Colon (tissue), 2 donors: Measurements from ENCODE around the gene CYP39A1.
"Not testable (repeated sequence)": the region's sequence is repeated elsewhere in the genome, so short reads cannot be mapped to it uniquely, and the experiment has no call there.

ENCODE experiments used
- FAIRE-seq: peaks from 2 replicates; lab custom pipeline; 2012; peaks lifted over from hg19 to GRCh38; lab: Jason Lieb, UNC
- donor health status: control.
- donor health status: control.

Gene CYP39A1

GRCh38 chr6:46648869-46649492 is 3.6 kb downstream of the CYP39A1 start:
- FAIRE-seq = no peak

GRCh38 chr6:46648108-46648507 is 4.5 kb downstream of the CYP39A1 start:
- FAIRE-seq = not testable (repeated sequence)

- no peak for FAIRE-seq
These were observed 7.4 kb downstream of the CYP39A1 start for GRCh38 chr6:46645265-46645664.

GRCh38 chr6:46642928-46643751 is 9.5 kb downstream of the CYP39A1 start:
- no peak for FAIRE-seq

GRCh38 chr6:46638650-46639049 is 14.0 kb downstream of the CYP39A1 start:
- no peak for FAIRE-seq

- FAIRE-seq = no peak
These were observed 14.7 kb downstream of the CYP39A1 start for GRCh38 chr6:46637933-46638332.

GRCh38 chr6:46637145-46637544 is 15.5 kb downstream of the CYP39A1 start:
- FAIRE-seq = no peak

- no peak for FAIRE-seq
These were observed 17.2 kb downstream of the CYP39A1 start for GRCh38 chr6:46635462-46635861.

GRCh38 chr6:46632053-46632452 is 20.6 kb downstream of the CYP39A1 start:
- FAIRE-seq = no peak

- no peak for FAIRE-seq
These were observed 22.9 kb downstream of the CYP39A1 start for GRCh38 chr6:46629691-46630090.

GRCh38 chr6:46628976-46629375 is 23.6 kb downstream of the CYP39A1 start:
- FAIRE-seq = no peak

GRCh38 chr6:46628498-46628897 is 24.1 kb downstream of the CYP39A1 start:
- no peak for FAIRE-seq

- FAIRE-seq = no peak
These were observed 25.6 kb downstream of the CYP39A1 start for GRCh38 chr6:46626976-46627375.

GRCh38 chr6:46626228-46626909 is 26.2 kb downstream of the CYP39A1 start:
- peak; percentile 61 for FAIRE-seq

GRCh38 chr6:46618726-46619125 is 33.9 kb downstream of the CYP39A1 start:
- no peak for FAIRE-seq

- FAIRE-seq = no peak
These were observed 40.0 kb downstream of the CYP39A1 start for GRCh38 chr6:46612645-46613044.

- no peak for FAIRE-seq
These were observed 41.6 kb downstream of the CYP39A1 start for GRCh38 chr6:46610862-46611553.

GRCh38 chr6:46606338-46606737 is 46.3 kb downstream of the CYP39A1 start:
- no peak for FAIRE-seq

- no peak for FAIRE-seq
These were observed 47.4 kb downstream of the CYP39A1 start for GRCh38 chr6:46605091-46605797.

- no peak for FAIRE-seq
These were observed 54.4 kb downstream of the CYP39A1 start for GRCh38 chr6:46598215-46598614.

GRCh38 chr6:46592740-46593139 is 59.9 kb downstream of the CYP39A1 start:
- FAIRE-seq = no peak

- FAIRE-seq = no peak
These were observed 60.6 kb downstream of the CYP39A1 start for GRCh38 chr6:46592046-46592445.
